Heart left ventricle (tissue), 16 donors: ENCODE results near the gene SMAD9. TPM values are rescaled to one million over a fixed set of nuclear protein-coding genes. Genes with fewer than 3 reads are reported as not detected.

ENCODE experiments used
- ATAC-seq, 4 donors: fragments of 200-7000 bp; cut with Tn5 transposase; one replicate each; pipeline ENCODE4 v1.9.1; 2020 to 2022; ENCODE audit warnings: moderate library complexity in 4 of 4, mild to moderate bottlenecking in 3 of 4, moderate number of reproducible peaks in 1 of 4
- DNase-seq, 5 donors: peaks; one replicate each; pipeline ENCODE4 v3.0.0-alpha.2; 2020
- H3K27ac ChIP-seq, 12 donors: fragments of 200-600 bp; sonication (generic) in 4 of 12; one replicate each; pipeline versions ENCODE4 v1.5.0 to v1.8.0; 2016 to 2022; ENCODE audit warnings: mild to moderate bottlenecking in 2 of 12
- H3K27me3 ChIP-seq, 9 donors: fragments of 200-600 bp; sonication (generic) in 2 of 9; one replicate each; pipeline versions ENCODE4 v1.5.1 to v1.8.0; 2016 to 2022; ENCODE audit warnings: mild to moderate bottlenecking in 3 of 9
- H3K36me3 ChIP-seq, 9 donors: fragments of 200-600 bp; sonication (generic) in 2 of 9; one replicate each; pipeline versions ENCODE4 v1.5.0 to v1.8.0; 2018 to 2022; ENCODE audit warnings: mild to moderate bottlenecking in 2 of 9
- H3K4me1 ChIP-seq, 12 donors: fragments of 200-600 bp; sonication (generic) in 4 of 12; one replicate each; pipeline versions ENCODE4 v1.5.0 to v1.8.0; 2016 to 2022; ENCODE audit warnings: mild to moderate bottlenecking in 3 of 12
- H3K4me3 ChIP-seq, 12 donors: fragments of 200-600 bp; sonication (generic) in 4 of 12; one replicate each; pipeline versions ENCODE4 v1.5.0 to v1.8.0; 2017 to 2022; ENCODE audit warnings: mild to moderate bottlenecking in 9 of 12, moderate library complexity in 4 of 12
- H3K9me3 ChIP-seq, 12 donors: fragments of 200-600 bp; sonication (generic) in 4 of 12; one replicate each; pipeline versions ENCODE4 v1.5.0 to v1.8.0; 2016 to 2022; ENCODE audit warnings: mild to moderate bottlenecking in 1 of 12
- POLR2A ChIP-seq, 2 donors: fragments of 450-650 bp; IDR thresholded peaks; one replicate each; pipeline ENCODE4 v1.6.1; 2017; ENCODE audit warnings: antibody characterized with exemption in 2 of 2, mild to moderate bottlenecking in 2 of 2, moderate library complexity in 2 of 2
- WGBS, 4 donors: extraction: QIAGEN DNeasy Blood & Tissue Kit in 2 of 4; methylation state at CpG; one replicate each; pipeline versions ENCODE4 v1.1.5 to v1.1.7; 2013 to 2018; 5-methylcytosine and 5-hydroxymethylcytosine counted together
- intact Hi-C, 10 donors: fragments of 100-400 bp; cut with DNase I; formaldehyde crosslinking; loops; one replicate each; pipeline versions ENCODE4 v1.11.1 to v1.14.2; 2022
- polyA plus RNA-seq, 2 donors: library from polyadenylated mRNA; stranded (reverse); fragments of 200-250 nt; gene quantifications; one replicate each; pipeline ENCODE4 v1.2.3, GENCODE V29; 2013
- total RNA-seq, 9 donors: library from RNA; depleted of rRNA in 2 of 9; stranded (reverse); fragments of >200 nt in 2 of 9; fragmentation: NEBNext Ultra II Directional in 3 of 9; extraction: Animal tissue kit (Norgen Biotek cat#: 25700) in 3 of 9; gene quantifications; one replicate each; pipeline versions ENCODE4 v1.1.0 to v1.2.4, GENCODE V29; 2016 to 2023
- TF ChIP-seq, protein P1 (sequence below), 12 donors: fragments of 200-600 bp; sonication (generic) in 4 of 12; IDR thresholded peaks; one replicate each; pipeline versions ENCODE4 v1.5.0 to v1.8.0; 2018 to 2022; ENCODE audit warnings: antibody characterized with exemption in 12 of 12, mild to moderate bottlenecking in 5 of 12
- donor health status: ischemic (EF 13 %, LVEDD 7.1; RV severe dilation, severe dysfunction).
- donor health status: healthy with polysubstance abuse.
- donor health status: DM: no; HTN: yes; CAD: no.
- donor health status: DM: no; HTN: no; CAD: no.
- donor health status: ischemic (EF 25% LVEDD 6.9; RV normal size, moderate dysfunction).
- donor health status: ischemic (EF 25% LVEDD 5.7; RV mildly dilated, moderate dysfunction).
- donor health status: healthy.
- donor health status: DM: yes; HTN: yes; CAD: no.
- donor health status: ischemic (EF 35%, LVEDD 5.7; RV mildly dilated, moderate dysfunction).
- donor health status: nonischemic (EF 11% LVEDD 7.7; RV severe dilation, severe dysfunction).
- donor health status: DM: yes; HTN: yes; CAD: no.
- donor health status: PGD.
- donor health status: ischemic (EF 29% LVEDD 5.4; RV normal size, mild dysfunction).
- donor health status: nonischemic (EF 23%, LVEDD 6.1; RV moderate dilation, normal function).

The SMAD9 gene
- total and polyA plus RNA-seq, 11 donors, result 0.91 to 10.4 (median 4.6) TPM

DNA sequence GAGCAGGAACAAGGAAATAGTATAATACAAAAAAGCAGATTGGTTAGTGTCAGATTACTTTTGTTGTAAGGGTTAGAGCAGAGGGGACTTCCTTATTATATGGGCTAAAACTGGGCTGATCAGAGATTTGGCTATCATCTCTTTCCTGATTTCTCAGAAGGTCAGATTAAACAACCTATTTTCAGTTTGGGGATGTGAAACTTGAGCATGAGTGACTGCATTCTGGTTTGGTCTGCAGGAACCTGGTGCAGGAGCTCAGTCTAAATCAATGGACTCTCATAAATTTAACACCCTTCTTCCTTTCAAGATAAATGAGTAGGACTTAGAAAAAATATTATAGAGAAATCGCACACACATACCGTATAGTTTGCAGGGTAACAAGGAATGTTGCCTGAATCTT lies 113.9 kb downstream of the SMAD9 start:
- TF ChIP-seq POLR2A (IDR thresholded peaks at IDR 0.05), result no peak
- TF ChIP-seq, protein P1, sequence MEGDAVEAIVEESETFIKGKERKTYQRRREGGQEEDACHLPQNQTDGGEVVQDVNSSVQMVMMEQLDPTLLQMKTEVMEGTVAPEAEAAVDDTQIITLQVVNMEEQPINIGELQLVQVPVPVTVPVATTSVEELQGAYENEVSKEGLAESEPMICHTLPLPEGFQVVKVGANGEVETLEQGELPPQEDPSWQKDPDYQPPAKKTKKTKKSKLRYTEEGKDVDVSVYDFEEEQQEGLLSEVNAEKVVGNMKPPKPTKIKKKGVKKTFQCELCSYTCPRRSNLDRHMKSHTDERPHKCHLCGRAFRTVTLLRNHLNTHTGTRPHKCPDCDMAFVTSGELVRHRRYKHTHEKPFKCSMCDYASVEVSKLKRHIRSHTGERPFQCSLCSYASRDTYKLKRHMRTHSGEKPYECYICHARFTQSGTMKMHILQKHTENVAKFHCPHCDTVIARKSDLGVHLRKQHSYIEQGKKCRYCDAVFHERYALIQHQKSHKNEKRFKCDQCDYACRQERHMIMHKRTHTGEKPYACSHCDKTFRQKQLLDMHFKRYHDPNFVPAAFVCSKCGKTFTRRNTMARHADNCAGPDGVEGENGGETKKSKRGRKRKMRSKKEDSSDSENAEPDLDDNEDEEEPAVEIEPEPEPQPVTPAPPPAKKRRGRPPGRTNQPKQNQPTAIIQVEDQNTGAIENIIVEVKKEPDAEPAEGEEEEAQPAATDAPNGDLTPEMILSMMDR (IDR thresholded peaks at IDR 0.05), result no peak
- H3K36me3 ChIP-seq, result no peaks in the 10 kb centered on the region
- intact Hi-C loops, result no loop called here
- H3K27ac ChIP-seq, result no peak overlapping the region
- H3K4me1 ChIP-seq, result no peaks in the 10 kb centered on the region
- no peaks in the 10 kb centered on the region for H3K27me3 ChIP-seq
- 95 to 97% (median 97%) methylated on average over 2 of the region's 2 CpGs for WGBS, 4 donors
- ATAC-seq (no peak), DNase-seq (no peak)
- no peak overlapping the region for H3K4me3 ChIP-seq
- H3K9me3 ChIP-seq, result no peaks in the 10 kb centered on the region

DNA sequence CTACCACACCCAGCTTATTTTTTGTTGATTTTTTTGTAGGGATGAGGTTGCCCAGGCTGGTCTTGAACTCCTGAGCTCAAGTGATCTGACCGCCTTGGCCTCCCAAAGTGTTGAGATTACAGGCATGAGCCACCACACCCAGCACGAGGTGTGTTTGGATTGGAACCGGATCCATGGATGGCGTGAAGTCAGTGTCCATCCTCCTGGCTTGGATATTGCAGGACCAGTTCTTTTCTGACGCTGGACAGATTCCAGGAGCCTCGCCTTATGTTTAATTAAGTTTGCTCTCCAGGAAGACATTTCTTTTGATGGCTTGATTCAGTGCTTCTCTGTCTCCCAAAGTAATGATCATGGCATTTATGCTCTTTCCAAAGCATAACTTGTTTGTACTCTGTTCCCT lies 115.5 kb downstream of the SMAD9 start:
- no peak for TF ChIP-seq POLR2A (IDR thresholded peaks at IDR 0.05)
- TF ChIP-seq, protein P1 (IDR thresholded peaks at IDR 0.05), result no peak
- intact Hi-C loops, result no loop called here
- WGBS, 4 donors, result 77 to 93% (median 89%) methylated on average over 6 of the region's 6 CpGs
- H3K27me3 ChIP-seq, result no peaks in the 10 kb centered on the region
- no peaks in the 10 kb centered on the region for H3K9me3 ChIP-seq
- H3K27ac ChIP-seq, result no peak overlapping the region
- ATAC-seq (no peak), DNase-seq (no peak)
- no peaks in the 10 kb centered on the region for H3K4me1 ChIP-seq
- no peaks in the 10 kb centered on the region for H3K36me3 ChIP-seq
- no peak overlapping the region for H3K4me3 ChIP-seq

DNA sequence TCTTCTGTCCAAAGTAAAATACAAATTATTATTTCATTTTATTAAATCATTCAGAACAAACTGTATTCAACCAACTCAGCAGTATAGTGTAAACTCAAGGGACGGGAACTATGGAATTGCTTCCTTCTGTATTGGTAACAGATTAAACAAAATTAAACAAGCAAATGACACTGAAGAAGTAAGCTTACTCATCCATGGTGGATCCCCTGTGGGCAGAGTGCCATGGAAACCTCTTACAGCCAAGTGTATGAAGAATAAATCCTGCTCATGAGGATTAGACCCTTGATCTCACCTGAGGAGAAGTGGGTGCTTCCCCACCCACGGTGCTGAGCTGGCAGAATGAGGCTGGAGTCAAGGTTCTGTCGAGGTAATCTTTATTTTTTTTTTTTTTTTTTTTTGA lies 119.0 kb downstream of the SMAD9 start:
- no peaks in the 10 kb centered on the region for H3K9me3 ChIP-seq
- 52 to 59% (median 56%) methylated on average over 3 of the region's 3 CpGs for WGBS, 4 donors
- no peak overlapping the region for H3K4me3 ChIP-seq
- intact Hi-C loops, result no loop called here
- H3K27me3 ChIP-seq, result no peaks in the 10 kb centered on the region
- H3K36me3 ChIP-seq, result no peaks in the 10 kb centered on the region
- no peaks in the 10 kb centered on the region for H3K4me1 ChIP-seq
- no peak for ATAC-seq
- H3K27ac ChIP-seq, result no peak overlapping the region
- no peak for DNase-seq
- no peak for TF ChIP-seq POLR2A (IDR thresholded peaks at IDR 0.05)
- TF ChIP-seq, protein P1 (IDR thresholded peaks at IDR 0.05), result no peak

DNA sequence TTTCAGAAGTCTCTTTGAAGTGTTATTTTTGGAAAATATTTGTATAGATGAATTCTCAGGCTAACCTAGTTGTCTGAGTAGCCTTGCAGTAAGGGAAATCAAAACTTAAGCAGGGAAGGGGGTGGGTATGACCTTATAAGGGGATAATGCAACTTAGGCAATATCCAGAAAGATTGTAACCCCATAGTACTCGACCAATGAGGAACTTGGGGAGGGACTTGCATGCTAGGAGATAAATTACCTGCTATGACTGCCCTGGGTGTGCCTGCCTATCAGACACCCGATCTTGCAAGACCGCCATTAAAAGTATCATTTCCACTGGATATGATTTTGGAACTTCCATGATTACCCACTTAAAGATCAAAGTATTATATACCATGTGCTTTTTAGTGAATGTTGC lies 124.0 kb downstream of the SMAD9 start:
- no peak for TF ChIP-seq POLR2A (IDR thresholded peaks at IDR 0.05)
- TF ChIP-seq, protein P1 (IDR thresholded peaks at IDR 0.05), result no peak
- 79 to 85% (median 83%) methylated on average over 3 of the region's 3 CpGs for WGBS, 4 donors
- H3K4me1 ChIP-seq, result no peaks in the 10 kb centered on the region
- ATAC-seq (no peak), DNase-seq (no peak)
- no peaks in the 10 kb centered on the region for H3K27me3 ChIP-seq
- intact Hi-C loops, result no loop called here
- H3K4me3 ChIP-seq, result no peak overlapping the region
- no peaks in the 10 kb centered on the region for H3K9me3 ChIP-seq
- no peaks in the 10 kb centered on the region for H3K36me3 ChIP-seq
- no peak overlapping the region for H3K27ac ChIP-seq
